CD4-positive, alpha-beta T cell treated with Interleukin-6 for 4 hours (primary cell): ENCODE results near the gene SYT17.

Experiments
- DNase-seq: peaks from one replicate; pipeline ENCODE4 v3.0.0-alpha.2; 2020; ENCODE audit warnings: mixed read lengths

Gene SYT17

DNA sequence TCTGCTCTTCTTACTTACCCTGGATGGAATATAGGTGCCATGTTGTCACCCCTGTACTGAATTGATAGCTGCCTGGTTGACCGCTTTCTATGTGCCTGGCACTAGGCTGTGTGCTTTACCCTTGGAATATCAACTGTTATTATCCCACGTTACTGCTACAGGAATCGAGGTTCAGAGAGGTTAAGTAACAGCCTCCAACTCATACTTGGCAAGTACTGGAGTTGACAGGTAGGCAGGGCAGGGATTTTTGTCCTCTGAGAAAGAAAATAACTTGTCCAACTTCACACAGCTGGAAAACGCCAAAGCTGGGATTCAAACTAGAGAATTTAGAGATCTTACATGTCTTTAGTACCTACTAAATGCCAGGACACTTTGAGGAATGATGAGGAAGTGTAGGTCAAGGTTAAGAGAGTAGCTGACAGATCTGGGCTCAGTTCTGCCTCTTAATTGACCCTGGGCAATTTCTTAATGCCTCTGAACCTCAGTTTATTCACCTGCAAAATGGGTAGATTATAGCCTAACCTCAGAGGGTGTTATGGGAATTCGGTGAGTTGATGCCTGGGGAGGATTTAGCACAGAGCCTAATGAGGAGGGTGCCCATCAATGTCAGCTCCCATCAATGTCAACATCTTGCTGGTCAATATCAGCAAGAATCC, 28.5 kb upstream of the SYT17 start:
- DNase-seq, result no peak

DNA sequence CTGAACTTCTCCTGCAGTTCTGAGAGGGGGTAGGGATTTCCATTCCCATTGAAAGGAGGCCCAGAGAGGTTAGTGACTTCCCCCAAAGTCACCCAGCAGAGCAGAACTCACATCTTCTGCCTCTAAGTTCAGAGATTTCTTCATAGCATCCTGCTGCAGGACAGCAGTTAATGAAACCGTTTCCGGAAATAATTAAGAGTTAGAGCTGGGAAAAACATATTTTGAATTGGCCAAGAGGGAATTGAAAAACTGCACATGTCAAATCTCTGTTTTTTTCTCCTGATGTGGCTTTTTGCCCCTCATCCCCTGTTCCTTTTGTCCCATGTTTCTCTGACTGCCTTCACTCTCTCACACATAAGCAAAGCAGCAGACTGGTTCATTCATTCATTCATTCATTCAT, 27.6 kb upstream of the SYT17 start:
- DNase-seq, result no peak

- DNase-seq, result no peak
These were observed 25.0 kb upstream of the SYT17 start for GRCh38 chr16:19142939-19143598.

DNA sequence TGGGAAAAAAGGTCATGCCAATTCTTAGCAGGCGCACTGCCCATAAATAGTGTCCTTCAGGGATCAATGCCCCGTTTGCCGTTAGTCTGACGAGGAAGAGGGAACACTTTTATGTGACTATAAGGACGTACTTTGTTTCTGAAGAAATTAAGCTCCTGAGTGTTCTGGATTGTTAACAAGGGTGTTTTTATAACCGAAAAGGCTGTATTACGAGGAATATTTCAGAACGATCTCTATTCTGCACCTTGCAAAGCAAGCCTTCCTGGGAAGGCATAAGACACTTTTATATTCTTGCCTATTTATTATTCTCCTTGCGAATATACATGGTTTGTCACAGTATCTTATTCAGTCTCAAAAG, 24.5 kb upstream of the SYT17 start:
- DNase-seq, result no peak

DNA sequence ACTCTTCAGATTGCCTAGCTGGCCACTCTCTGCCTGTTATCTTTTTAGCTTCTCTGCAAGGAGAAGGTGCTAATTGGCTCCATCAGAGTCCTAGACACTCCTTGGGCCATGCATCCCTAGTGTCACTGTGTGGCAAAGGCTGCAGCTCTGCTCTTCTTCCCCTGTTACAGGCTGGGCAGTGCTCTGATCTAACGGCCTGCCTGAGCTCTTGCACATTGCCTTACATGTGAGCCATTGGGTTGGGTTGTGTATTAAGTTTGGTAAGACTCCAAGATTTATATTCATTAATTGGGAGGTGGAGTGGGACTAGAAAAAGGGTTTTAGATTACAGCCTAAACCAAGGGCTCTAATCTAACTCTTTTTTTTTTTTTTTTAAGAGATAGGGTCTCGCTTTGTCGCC, 23.0 kb upstream of the SYT17 start:
- no peak for DNase-seq

DNA sequence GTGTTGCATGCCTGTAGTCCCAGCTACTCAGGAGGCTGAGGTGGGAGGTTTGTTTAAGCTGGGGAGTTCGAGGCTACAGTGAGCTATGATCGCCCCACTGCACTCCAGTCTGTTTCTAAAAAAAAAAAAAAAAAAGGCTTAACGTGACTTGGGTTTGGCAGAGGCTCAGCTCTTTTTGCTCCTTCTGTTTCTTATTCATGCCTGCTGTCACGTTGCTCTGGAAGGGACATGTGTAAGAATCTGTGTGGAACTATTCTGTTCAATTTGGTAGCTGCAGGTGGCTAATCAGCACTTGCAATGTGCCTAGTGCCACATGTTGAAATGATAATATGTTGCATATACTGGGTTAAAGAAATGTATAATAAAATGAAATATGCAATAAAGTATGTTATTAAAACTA, 20.9 kb upstream of the SYT17 start:
- DNase-seq, result no peak

DNA sequence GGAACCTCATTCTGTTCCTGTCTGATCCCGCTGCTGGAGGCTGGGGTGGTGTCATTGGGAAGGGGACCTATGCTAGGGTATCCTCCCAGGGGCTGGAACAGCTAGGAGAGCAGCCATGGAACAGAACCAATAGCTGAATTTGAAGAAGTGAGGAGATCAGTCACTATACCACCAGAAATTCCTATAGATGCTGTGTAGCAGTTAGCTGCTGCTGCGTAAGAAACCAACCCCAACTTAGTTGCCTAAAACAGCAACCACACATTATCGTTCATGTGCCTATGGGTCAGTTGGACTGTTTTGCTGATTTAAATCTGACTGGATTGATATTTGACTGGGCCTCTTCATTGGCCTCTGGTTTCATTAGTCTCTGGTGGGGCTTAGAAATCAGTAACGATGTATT, 20.4 kb upstream of the SYT17 start:
- DNase-seq, result no peak

DNA sequence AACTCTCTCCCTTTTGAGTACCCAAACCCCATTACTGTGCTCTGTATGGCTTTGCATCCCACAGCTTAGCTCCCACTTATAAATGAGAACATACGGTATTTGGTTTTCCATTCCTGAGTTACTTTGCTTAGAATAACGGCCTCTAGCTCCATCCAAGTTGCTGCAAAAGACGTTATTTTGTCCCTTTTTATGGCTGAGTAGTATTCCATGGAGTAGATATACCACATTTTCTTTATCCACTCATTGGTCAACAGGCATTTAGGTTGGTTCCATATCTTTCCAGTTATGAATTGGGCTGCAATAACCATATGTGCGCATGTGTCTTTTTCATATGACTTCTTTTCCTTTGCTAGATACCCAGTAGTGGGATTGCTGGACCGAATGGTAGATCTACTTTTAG, 19.9 kb upstream of the SYT17 start:
- no peak for DNase-seq

DNA sequence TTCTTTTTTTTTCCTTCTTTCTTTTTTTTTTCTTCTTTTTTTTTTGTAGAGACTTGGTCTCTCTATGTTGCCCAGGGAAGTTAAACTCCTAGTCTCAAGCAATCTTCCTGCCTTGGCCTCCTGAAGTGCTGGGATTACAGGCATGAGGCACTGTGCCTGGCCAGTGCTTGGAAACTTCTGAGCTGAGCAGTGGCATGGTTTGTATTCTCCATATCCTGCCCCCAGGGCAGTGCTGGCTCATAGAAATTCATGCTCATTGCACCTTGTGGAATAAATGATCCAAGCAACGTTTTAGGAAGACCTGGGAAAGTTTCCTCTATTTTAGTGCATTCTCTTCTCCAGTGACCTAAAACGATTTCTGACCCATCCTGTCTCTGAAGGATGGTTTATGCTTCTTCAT, 16.7 kb upstream of the SYT17 start:
- DNase-seq, result no peak

DNA sequence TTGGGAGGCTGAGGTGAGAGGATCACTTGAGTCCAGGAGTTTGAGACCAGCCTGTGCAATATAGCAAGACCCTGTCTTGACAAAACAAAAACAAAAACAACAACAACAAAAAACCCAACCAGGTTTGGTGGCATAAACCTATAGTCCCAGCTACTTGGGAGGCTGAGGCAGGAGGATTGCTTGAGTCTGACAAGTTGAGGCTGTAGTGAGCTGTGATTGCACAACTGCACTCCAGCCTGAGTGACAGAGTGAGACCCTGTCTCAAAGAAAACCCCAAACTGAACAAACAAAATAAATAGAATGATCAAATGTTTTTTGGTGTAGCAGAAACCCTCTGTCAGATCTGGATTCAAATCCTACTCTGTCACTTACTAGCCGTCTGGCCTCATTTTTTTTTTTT, 16.0 kb upstream of the SYT17 start:
- no peak for DNase-seq

DNA sequence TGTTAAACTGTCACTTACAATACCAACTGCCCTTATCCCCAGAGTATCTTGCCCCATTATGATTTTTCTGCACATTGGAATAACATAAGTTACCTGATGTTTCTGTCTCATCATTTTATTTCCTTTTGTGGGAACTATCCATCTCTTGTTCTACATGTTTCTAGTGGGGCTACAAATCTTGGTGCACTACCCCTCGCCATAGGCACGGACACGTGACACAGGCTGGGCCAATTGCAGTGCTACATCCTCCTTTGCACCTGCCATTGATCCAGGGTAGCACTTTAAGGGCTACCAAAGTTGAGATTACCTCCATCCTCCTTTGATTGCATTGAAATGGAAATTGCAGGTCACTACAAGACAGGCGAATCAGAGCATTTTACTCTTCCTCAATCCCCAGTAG, 14.2 kb upstream of the SYT17 start:
- no peak for DNase-seq

GRCh38 chr16:19162085-19162484, 6.0 kb upstream of the SYT17 start:
- no peak for DNase-seq

DNA sequence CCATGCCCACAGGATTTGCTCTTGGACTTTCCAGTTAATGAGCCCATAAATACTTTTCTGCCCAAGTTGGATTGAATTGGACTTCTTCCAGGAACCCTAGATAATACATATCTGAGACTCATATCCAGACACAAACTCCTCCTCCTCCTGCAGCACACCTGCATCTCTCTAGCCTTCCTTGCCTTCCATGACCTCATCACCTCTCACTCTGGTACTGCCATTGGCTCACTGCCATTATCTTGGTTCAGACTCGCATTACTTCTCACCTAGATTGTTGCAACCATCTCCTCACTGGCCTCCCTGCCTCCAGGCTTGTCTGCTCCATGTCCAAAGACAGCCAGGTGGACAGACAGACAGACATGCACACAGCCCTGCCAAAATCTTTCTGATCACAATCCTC, 4.8 kb upstream of the SYT17 start:
- DNase-seq, result no peak

DNA sequence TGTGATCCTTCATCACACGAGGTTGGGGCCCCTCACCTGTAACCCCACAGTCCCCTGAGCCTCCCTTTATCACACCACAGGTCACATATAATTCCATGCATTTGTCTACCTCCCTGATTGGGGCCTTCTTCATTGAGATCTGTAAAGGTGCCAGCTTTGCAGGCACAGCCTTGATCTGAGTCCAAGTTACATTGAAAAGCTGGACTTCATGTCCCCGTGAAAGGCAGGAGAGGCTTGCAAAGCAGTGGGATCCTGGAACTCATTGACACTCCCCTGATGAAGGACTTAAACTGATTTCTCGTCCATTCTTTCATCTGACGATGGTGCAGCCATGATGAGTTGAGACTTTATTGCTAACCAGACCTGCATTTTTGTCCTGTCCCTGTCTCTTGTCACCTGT, 3.8 kb upstream of the SYT17 start:
- no peak for DNase-seq

GRCh38 chr16:19165101-19165500, 2.9 kb upstream of the SYT17 start:
- DNase-seq, result no peak

- no peak for DNase-seq
These were observed 1.5 kb upstream of the SYT17 start for GRCh38 chr16:19166500-19166899.

DNA sequence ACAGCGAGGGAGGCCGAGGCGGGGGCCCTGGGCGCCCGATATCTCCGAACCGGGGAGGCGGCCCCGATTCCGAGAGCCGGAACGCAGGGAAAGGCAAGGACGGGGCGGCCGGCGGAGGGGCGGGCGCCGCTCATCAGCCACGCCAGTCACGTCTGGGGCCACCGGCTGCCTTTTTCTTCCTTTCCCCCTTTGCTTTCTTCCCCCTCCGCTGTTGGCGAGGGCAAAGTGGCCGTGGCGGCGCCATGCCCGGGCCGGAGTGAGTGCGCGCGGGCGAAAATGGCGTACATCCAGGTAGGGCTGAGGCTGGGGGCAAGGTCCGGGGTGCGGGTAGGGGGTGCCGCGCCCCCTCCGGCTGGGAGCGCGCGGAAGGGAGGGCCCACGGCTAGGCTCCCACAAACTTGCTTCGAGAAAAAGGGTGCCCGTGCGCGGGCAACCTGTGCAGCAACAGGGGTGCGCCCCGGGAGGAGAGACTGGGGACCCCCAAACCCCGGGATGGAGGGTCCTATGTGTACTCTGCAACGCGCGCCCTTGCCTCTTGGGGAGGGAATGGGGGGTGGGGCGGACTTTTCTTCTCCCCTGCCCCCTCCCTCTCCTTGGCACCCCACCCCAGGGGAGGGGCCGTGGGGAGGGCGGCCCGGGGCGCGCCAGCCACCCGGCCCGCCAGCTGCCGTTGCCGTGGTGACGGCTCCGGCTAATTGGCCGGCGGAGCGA, 486 bp downstream of the SYT17 start:
- no peak for DNase-seq

DNA sequence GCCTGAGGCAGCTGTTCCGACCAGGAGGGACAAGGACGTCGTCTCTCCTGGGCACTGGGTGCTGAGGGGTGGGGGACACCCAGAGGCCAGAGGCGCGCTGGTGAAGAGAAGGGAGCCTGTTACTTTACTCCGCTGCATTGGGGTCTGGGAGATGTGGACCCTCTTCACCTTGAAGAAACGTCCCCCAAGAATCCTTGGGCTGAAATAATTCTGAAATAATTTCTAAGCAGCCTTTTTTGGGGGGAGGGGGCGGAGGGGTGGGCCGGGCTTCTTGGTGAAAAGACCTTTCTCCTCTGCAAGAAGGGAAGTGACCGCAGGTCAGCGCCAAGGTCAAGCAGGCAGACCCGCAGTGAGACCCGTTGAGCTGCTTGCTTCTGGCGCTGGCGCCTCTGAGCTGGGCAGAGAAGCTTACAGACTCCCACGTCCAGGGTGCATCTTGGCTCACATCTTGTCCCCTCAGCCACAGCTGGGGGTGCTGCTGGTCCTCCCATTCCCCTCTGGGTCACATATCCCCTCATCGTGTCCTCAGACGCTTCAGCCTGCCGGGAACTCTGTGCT, 1.1 kb downstream of the SYT17 start:
- DNase-seq, result no peak

DNA sequence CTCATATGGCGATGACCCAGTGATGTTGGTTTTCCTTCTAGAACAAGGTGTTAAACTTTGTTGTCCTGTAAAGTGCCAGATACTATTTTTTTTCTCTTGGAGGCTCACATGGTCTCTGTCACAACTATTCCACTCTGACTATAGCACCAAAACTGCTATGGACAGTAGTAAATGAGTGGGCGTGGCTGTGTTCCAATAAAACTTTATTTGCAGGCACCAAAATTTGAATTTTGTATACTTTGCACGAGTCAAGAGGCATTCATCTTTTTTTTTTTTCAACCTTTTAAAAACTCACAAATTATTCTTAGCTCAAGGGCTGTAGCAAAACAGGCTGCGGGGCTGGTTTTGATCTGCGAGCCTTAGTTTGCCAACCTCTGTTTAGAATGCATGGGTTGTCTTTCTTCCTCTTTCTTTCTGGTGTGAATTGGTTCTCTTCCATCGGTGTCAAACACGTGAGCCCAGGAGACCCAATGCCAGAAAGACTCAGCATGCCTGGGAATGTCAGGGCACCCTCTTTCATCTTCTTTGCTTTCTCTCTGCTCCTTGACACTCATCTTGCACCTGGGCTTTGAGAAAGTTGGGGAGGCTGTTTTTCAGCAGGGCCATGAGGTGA, 2.1 kb downstream of the SYT17 start:
- DNase-seq, result no peak

DNA sequence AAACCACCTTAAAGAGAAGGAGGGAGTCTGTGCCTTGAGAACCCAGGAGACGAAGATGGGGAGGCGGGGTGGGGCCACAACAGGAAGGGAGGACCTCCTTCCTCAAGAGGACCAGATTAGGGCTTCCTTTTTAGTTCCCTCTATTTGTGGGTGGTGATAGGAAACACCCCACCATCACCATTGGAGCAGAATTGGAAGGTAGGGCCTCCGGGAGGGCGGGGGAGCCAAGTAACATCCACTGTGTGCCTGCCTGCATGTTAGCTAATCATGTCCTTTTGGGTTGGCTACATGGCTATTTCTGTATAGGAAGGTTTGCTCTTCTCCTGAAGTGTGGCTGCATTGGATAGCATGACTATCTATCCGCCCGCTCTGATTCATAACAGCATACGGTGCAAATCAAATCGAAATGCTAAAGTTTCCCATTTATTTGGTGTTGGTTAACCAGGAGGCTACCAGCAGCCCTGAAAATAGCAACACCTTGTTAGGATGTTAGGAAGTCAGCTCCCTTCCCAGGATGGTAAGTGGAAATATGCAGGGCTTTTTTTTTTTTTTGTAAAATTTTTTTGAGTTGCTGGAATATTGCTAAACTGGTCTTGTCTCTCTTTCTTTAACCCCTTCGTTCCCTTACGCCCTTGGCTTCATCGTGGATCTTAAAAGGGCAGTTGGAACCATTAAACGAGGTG, 4.2 kb downstream of the SYT17 start:
- DNase-seq, result no peak

GRCh38 chr16:19173059-19173458, 5.0 kb downstream of the SYT17 start:
- no peak for DNase-seq

DNA sequence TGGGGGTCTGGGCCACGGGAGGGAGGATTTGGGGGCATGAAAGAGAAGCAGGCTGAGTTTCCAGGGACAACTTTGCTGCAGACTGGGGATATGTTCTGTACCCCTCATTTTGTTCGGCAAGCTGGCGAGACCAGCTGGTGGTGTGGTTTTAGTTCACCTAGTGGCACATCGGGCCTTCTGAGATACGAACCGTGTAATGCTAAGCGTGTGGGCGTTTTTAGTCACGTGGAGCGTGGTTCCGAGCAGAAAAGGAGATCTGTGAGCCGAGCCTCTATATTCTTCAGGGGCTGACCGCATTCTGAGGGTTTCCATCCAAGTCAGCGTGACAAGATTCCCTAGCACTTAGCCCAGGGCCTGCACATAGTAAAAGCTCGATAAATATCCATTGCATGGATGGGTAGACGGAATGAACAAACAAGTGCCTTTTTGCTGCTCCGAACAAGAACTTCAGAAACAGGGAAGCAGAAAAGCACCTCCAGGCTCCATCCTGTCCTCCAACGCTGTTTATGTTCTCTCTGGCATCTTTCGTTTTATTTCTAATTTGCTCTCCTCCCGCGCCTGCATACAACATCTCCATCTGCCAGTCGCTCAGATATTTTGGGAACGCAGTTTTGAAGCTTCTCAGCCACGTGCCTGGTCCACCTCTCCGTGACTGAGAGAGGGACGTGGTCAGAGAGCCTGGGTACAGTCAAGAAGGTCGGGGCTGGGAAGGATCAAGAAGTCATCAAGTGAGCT, 5.8 kb downstream of the SYT17 start:
- DNase-seq, result no peak
